HUDEP-2 (cell line): ENCODE measurements around the gene OR2Z1.
A peak's percentile ranks its signal among the peaks of the same experiment; 100 is the strongest.
"Not testable (repeated sequence)": the region's sequence is repeated elsewhere in the genome, so short reads cannot be mapped to it uniquely, and the experiment has no call there.

Source experiments
- DNase-seq, 76 experiments: peaks; one replicate each; lab custom pipeline; 2025; ENCODE audit not compliant: unreplicated experiment in 76 of 76; lab: John Stamatoyannopoulos, UW

Gene OR2Z1

DNA sequence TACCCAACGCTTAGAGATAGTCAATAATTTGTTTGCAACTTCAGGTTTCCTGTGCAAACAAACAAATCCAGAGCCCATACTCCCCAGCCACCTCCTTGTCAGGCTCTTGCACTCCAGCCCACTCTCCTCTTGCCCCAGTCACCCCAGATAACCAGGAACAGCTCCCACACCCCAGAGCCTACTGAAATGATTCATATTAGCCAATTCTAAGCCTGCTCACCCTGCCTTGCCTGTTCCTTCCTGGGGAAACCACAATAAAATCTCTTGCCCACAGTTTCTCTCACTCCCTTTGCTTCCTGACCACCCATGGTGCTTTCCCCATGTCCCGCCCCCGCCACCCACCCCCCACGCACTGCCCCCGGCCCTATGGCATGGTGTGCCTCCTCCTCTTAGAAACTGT, 19.1 kb upstream of the OR2Z1 start:
- DNase-seq = peak in 9 of 76 experiments; percentile 7 to 38 (median 24)

DNA sequence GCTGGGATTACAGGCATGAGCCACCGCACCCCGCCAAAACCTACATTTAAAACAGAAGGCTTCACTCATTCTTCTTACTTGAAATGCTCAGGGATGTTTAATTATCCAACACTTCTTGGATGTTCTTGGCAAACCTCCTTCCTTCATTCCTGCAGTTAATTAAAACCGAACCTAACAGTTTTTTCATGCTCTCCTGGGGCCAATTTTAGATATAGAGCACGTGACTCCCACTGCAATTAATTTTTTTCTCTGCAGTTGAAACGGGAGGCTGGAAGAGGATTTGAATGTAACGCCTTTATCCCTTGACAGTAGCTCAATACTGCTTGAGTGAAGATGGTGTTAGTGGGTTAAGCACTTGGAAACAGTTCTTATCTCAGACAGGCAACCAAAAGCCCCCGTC, 18.2 kb upstream of the OR2Z1 start:
- no peak for DNase-seq

DNA sequence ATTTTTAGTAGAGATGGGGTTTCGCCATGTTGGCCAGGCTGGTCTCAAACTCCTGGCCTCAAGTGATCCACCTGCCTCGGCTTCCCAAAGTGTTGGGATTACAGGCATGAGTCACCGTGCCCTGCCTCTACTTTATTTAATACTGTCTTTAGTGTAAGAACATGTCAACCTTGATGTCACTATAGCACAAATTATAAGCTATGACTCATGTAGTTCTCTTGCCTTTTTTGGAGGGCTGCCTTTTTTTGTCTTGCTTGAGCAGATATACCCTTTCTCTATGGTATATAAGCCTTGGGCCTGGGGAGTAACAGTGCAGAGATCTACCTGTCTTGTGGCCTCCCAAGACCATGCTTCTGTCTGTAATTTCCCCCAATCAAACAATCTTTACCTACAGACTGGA, 16.1 kb upstream of the OR2Z1 start:
- DNase-seq = peak in 1 of 76 experiments; percentile 7

- DNase-seq = peak in 3 of 76 experiments; percentile 12 to 36 (median 22)
These were observed 15.7 kb upstream of the OR2Z1 start for GRCh38 chr19:8705742-8706141.

DNA sequence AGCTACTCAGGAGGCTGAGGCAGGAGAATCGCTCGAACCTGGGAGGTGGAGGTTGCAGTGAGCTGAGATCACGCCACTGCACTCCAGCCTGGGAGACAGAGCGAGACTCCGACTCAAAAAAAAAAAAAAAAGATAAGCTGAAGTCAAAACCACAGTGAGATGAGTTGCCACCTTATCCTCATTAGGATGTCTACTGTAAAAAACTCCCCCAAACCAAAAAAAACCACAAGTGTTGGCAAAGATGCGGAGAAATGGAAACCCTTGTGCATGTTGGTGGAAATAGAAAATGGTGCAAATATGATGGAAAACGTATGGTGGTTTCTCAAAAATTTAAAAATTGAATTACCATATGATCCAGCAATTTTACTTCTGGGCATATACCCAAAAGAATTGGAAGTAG, 11.1 kb upstream of the OR2Z1 start:
- peak in 1 of 76 experiments; percentile 21 for DNase-seq

GRCh38 chr19:8722032-8722431, 598 bp downstream of the OR2Z1 start:
- no peak for DNase-seq

DNA sequence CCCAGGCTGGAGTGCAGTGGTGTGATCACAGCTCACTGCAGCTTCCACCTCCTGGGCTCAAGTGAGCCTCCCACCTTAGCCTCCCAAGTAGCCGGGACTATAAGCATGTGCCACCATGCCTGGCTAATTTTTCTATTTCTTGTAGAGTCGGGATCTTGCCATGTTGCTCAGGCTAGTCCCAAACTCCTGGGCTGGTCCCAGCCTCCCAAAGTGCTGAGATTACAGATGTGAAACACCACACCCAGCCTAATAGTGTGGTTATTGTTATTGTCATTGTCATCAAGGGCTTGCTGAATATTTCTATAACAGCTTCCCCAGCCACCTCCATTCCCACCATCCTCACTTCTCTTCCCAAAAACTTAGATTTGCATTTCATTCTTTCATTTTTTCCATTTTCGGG, 2.8 kb downstream of the OR2Z1 start:
- no peak for DNase-seq

DNA sequence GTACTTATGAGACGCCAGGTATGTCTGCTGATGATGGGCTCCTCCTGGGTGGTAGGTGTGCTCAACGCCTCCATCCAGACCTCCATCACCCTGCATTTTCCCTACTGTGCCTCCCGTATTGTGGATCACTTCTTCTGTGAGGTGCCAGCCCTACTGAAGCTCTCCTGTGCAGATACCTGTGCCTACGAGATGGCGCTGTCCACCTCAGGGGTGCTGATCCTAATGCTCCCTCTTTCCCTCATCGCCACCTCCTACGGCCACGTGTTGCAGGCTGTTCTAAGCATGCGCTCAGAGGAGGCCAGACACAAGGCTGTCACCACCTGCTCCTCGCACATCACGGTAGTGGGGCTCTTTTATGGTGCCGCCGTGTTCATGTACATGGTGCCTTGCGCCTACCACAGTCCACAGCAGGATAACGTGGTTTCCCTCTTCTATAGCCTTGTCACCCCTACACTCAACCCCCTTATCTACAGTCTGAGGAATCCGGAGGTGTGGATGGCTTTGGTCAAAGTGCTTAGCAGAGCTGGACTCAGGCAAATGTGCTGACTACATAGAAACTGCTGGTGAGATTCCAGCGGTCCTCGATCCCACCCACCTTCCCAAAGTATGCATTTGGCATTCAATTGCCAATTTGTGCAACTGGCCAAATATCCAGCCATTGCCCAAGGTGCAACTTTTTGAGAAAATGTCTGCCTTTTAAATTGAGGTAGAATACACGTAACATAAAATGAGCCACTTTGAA, 10.2 kb downstream of the OR2Z1 start:
- DNase-seq = peak in 2 of 76 experiments; percentile 2 to 10

- DNase-seq = no peak
These were observed 16.9 kb downstream of the OR2Z1 start for GRCh38 chr19:8738377-8738776.

DNA sequence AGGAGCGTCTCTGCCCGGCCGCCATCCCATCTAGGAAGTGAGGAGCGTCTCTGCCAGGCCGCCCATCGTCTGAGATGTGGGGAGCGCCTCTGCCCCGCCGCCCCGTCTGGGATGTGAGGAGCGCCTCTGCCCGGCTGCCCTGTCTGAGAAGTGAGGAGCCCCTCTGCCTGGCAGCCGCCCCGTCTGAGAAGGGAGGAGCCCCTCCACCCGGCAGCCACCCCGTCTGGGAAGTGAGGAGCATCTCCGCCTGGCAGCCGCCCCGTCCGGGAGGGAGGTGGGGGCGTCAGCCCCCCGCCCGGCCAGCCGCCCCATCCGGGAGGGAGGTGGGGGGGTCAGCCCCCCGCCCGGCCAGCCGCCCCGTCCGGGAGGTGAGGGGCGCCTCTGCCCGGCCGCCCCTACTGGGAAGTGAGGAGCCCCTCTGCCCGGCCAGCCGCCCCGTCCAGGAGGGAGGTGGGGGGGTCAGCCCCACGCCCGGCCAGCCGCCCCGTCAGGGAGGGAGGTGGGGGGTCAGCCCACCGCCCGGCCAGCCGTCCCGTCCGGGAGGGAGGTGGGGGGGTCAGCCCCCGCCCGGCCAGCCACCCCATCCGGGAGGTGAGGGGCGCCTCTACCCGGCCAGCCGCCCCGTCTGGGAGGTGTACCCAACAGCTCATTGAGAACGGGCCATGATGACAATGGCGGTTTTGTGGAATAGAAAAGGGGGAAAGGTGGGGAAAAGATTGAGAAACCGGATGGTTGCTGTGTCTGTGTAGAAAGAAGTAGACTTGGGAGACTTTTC, 18.0 kb downstream of the OR2Z1 start:
- DNase-seq = not testable (repeated sequence)

DNA sequence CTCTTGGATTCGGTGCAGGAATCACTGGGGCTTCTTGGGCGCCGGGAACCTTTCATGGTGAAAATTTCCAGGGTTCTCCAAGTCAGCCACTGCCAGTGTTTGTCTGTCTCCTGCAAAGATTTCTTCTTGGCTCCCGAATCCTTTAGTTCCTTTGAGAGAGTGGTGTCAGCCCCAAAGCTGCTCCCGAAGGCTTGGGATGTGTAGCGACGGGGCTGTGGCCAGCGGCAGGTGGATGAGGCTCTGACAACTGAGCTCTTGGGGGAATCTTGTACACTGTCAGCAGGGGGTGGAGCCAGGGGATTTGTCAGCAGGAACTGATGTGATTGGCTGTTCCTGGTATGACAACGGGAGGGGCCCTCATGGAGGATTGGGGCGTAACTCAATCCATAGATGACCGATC, 45.8 kb downstream of the OR2Z1 start:
- DNase-seq = not testable (repeated sequence)

DNA sequence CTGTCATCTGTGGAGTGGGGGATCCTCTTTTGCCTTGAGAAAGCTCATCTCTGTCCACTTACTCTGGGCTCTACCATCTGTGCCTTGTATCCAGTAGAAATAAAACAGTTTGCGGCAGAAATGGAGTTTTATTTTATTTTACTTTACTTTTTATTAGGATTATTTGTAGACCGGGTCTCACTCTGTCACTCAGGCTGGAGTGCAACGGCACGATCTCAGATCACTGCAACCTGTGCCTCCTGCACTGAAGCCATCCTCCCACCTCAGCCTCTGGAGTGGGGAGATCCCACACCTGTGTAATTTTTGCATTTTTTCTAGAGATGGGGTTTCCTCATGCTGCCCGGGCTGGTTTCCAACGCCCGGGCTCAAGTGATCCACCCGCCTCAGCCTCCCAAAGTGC, 47.8 kb downstream of the OR2Z1 start:
- DNase-seq = not testable (repeated sequence)

GRCh38 chr19:8773587-8773986, 52.2 kb downstream of the OR2Z1 start:
- DNase-seq = not testable (repeated sequence)
